ENCODE measurements around the gene CCDC146. TPM values are rescaled to one million over a fixed set of nuclear protein-coding genes. Genes with fewer than 3 reads are reported as not detected.

Gene CCDC146
- polyA plus RNA-seq, 1 donor from 2014 or later: 13.0 TPM

GRCh38 chr7:77208416-77208815 lies 86.0 kb downstream of the CCDC146 start:
- no peak overlapping the region for H3K27ac ChIP-seq (ENCODE audit: low read length)
- H3K79me2 ChIP-seq (replicated peaks; ENCODE audit: insufficient read depth, low read length): no peaks in the 10 kb centered on the region
- no peaks in the 10 kb centered on the region for H3K36me3 ChIP-seq (ENCODE audit: insufficient read depth, low read length)
- no peaks in the 10 kb centered on the region for H3K9me2 ChIP-seq (ENCODE audit: insufficient read depth, low read length)
- no peak overlapping the region for H3K4me2 ChIP-seq (ENCODE audit: low read length)
- no peak overlapping the region for H2AFZ ChIP-seq (ENCODE audit: low read depth, low read length)
- no peak overlapping the region for H3K9ac ChIP-seq (ENCODE audit: low read length)
- H3F3A ChIP-seq (ENCODE audit: insufficient read depth, low read length, poor library complexity, severe bottlenecking): no peaks in the 10 kb centered on the region
- H3K4me3 ChIP-seq (ENCODE audit: low read length): no peak overlapping the region
- TF ChIP-seq, protein P1, sequence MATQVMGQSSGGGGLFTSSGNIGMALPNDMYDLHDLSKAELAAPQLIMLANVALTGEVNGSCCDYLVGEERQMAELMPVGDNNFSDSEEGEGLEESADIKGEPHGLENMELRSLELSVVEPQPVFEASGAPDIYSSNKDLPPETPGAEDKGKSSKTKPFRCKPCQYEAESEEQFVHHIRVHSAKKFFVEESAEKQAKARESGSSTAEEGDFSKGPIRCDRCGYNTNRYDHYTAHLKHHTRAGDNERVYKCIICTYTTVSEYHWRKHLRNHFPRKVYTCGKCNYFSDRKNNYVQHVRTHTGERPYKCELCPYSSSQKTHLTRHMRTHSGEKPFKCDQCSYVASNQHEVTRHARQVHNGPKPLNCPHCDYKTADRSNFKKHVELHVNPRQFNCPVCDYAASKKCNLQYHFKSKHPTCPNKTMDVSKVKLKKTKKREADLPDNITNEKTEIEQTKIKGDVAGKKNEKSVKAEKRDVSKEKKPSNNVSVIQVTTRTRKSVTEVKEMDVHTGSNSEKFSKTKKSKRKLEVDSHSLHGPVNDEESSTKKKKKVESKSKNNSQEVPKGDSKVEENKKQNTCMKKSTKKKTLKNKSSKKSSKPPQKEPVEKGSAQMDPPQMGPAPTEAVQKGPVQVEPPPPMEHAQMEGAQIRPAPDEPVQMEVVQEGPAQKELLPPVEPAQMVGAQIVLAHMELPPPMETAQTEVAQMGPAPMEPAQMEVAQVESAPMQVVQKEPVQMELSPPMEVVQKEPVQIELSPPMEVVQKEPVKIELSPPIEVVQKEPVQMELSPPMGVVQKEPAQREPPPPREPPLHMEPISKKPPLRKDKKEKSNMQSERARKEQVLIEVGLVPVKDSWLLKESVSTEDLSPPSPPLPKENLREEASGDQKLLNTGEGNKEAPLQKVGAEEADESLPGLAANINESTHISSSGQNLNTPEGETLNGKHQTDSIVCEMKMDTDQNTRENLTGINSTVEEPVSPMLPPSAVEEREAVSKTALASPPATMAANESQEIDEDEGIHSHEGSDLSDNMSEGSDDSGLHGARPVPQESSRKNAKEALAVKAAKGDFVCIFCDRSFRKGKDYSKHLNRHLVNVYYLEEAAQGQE (IDR thresholded peaks at IDR 0.05; ENCODE audit: borderline replicate concordance): no peak
- TF ChIP-seq RAD21 (conservative IDR thresholded peaks at IDR 0.05): no peak
- TF ChIP-seq EZH2 (IDR thresholded peaks at IDR 0.05; ENCODE audit: borderline replicate concordance, insufficient read depth, low read length, poor library complexity, severe bottlenecking): no peak
- no peak for TF ChIP-seq MXI1 (conservative IDR thresholded peaks at IDR 0.05; ENCODE audit: poor library complexity, severe bottlenecking)
- no peak for TF ChIP-seq EP300 (conservative IDR thresholded peaks at IDR 0.05; ENCODE audit: poor library complexity, severe bottlenecking)
- TF ChIP-seq POLR2AphosphoS5 (IDR thresholded peaks at IDR 0.05): no peak
- no peak for TF ChIP-seq SMC3 (conservative IDR thresholded peaks at IDR 0.05; ENCODE audit: poor library complexity)
- TF ChIP-seq CTCF (IDR thresholded peaks at IDR 0.05; ENCODE audit: poor library complexity, severe bottlenecking): no peak
- no peak for TF ChIP-seq TAF1 (IDR thresholded peaks at IDR 0.05; ENCODE audit: low read depth)
- peaks cover 13% of the 10 kb centered on the region for H3K9me3 ChIP-seq (ENCODE audit: low read length)
- H3K27me3 ChIP-seq (ENCODE audit: insufficient read depth, low read depth, low read length): no peaks in the 10 kb centered on the region
- no peaks in the 10 kb centered on the region for H4K20me1 ChIP-seq (ENCODE audit: insufficient read depth)

DNA sequence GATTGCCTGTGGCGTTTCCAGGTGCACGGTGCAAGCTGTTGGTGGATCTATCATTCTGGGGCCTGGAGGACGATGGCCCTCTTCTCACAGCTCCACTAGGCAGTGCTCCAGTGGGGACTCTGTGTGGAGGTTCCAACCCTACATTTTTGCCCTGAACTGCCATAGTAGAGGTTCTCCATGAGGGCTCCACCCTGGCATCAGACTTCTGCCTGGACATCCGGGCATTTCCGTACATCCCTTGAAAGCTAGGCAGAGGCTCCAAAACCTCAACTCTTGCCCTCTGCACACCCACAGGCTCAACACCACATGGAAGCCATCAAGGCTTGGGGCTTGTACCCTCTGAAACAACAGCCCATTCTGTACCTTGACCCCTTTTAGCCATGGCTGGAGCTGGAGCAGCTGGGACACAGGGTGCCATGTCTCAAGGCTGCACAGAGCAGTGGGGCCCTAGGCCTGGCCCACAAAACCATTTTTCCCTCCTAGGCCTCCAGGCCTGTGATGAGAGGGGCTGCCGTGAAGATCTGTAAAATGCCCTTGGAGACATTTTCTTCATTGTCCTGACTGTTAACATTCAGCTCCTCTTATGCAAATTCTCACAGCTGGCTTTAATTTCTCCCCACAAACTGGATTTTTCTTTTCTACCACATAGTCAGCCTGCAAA lies 87.2 kb downstream of the CCDC146 start:
- Histone ChIP-seq H3K9me3 (ENCODE audit: low read length) (peaks cover 13% of the 10 kb centered on the region), H3K9ac (ENCODE audit: low read length) (no peak overlapping the region), H3K4me3 (ENCODE audit: low read length) (no peak overlapping the region), H3K4me2 (ENCODE audit: low read length) (no peak overlapping the region), H3K9me2 (ENCODE audit: insufficient read depth, low read length) (no peaks in the 10 kb centered on the region), H3K27me3 (ENCODE audit: insufficient read depth, low read depth, low read length) (no peaks in the 10 kb centered on the region), H3K79me2 (replicated peaks; ENCODE audit: insufficient read depth, low read length) (no peaks in the 10 kb centered on the region), H2AFZ (ENCODE audit: low read depth, low read length) (no peak overlapping the region), H3K36me3 (ENCODE audit: insufficient read depth, low read length) (no peaks in the 10 kb centered on the region), H3K27ac (ENCODE audit: low read length) (no peak overlapping the region), H4K20me1 (ENCODE audit: insufficient read depth) (no peaks in the 10 kb centered on the region), H3F3A (ENCODE audit: insufficient read depth, low read length, poor library complexity, severe bottlenecking) (no peaks in the 10 kb centered on the region)
- TF ChIP-seq RAD21 (conservative IDR thresholded peaks at IDR 0.05): no peak
- no peak for TF ChIP-seq MXI1 (conservative IDR thresholded peaks at IDR 0.05; ENCODE audit: poor library complexity, severe bottlenecking)
- no peak for TF ChIP-seq CTCF (IDR thresholded peaks at IDR 0.05; ENCODE audit: poor library complexity, severe bottlenecking)

Measured in neural cell (in vitro differentiated cells).